HepG2 (cell line): ENCODE measurements around the gene LSMEM2. TPM values are rescaled to one million over a fixed set of nuclear protein-coding genes. Genes with fewer than 3 reads are reported as not detected.

ENCODE experiments used
- GFI1 ChIP-seq: sonication (generic); formaldehyde crosslinking; IDR thresholded peaks from 2 replicates; pipeline ENCODE4 v1.5.0; 2020; ENCODE audit warnings: missing genetic modification reagents, mild to moderate bottlenecking, borderline replicate concordance
- HOXA3 ChIP-seq: sonication (generic); formaldehyde crosslinking; IDR thresholded peaks from 2 replicates; pipeline ENCODE4 v1.5.0; 2020; ENCODE audit warnings: missing genetic modification reagents
- KLF15 ChIP-seq: sonication (generic); formaldehyde crosslinking; IDR thresholded peaks from 2 replicates; pipeline ENCODE4 v1.8.1; 2023; ENCODE audit warnings: borderline replicate concordance, mild to moderate bottlenecking, inconsistent platforms, missing genetic modification reagents, mixed read lengths
- MAX ChIP-seq: IDR thresholded peaks from 2 replicates; pipeline ENCODE4 v1.6.1; 2012; ENCODE audit warnings: inconsistent platforms
- NFYC ChIP-seq: IDR thresholded peaks from 2 replicates; pipeline ENCODE4 v1.6.1; 2016; ENCODE audit warnings: missing genetic modification reagents, missing compliant biosample characterization
- NR2F6 ChIP-seq, 2 experiments: IDR thresholded peaks; 2 replicates each; pipeline ENCODE4 v1.6.1; 2016; ENCODE audit warnings: antibody characterized with exemption in 1 of 2, mild to moderate bottlenecking in 1 of 2
- PCBP1 ChIP-seq: fragments of 200-400 bp; formaldehyde crosslinking; IDR thresholded peaks from 2 replicates; pipeline ENCODE4 v1.6.1; 2017; ENCODE audit warnings: mild to moderate bottlenecking, low read depth, low read length, borderline replicate concordance
- RXRA ChIP-seq: sonication (generic); formaldehyde crosslinking; IDR thresholded peaks from 2 replicates; pipeline ENCODE4 v1.5.1; 2020; ENCODE audit warnings: missing genetic modification reagents
- SMAD9 ChIP-seq: sonication (generic); formaldehyde crosslinking; IDR thresholded peaks from 2 replicates; pipeline ENCODE4 v1.5.1; 2020; ENCODE audit warnings: mild to moderate bottlenecking, missing genetic modification reagents
- SRSF9 ChIP-seq: fragments of 200-400 bp; formaldehyde crosslinking; IDR thresholded peaks from 2 replicates; pipeline ENCODE4 v1.6.1; 2018; ENCODE audit warnings: borderline replicate concordance, mild to moderate bottlenecking, low read depth, low read length; ENCODE audit not compliant: insufficient read depth, poor library complexity, severe bottlenecking
- TGIF2 ChIP-seq: IDR thresholded peaks from 2 replicates; pipeline ENCODE4 v1.6.1; 2016; ENCODE audit warnings: control low read depth, missing compliant biosample characterization
- TRAFD1 ChIP-seq: sonication (generic); formaldehyde crosslinking; IDR thresholded peaks from 2 replicates; pipeline ENCODE4 v1.5.1; 2020; ENCODE audit warnings: missing genetic modification reagents, mild to moderate bottlenecking, borderline replicate concordance
- ZNF138 ChIP-seq: sonication (generic); formaldehyde crosslinking; IDR thresholded peaks from 2 replicates; pipeline ENCODE4 v1.5.0; 2020; ENCODE audit warnings: mild to moderate bottlenecking, low read depth, missing genetic modification reagents
- ZNF335 ChIP-seq: sonication (generic); formaldehyde crosslinking; IDR thresholded peaks from 2 replicates; pipeline ENCODE4 v1.4.0; 2020; ENCODE audit warnings: missing genetic modification reagents
- polyA plus RNA-seq, 8 experiments: library from polyadenylated mRNA; depleted of rRNA in 3 of 8; stranded (reverse) in 7 of 8; unstranded in 1 of 8; fragments of >200 nt; fragmentation: Illumina TruSeq in 4 of 8; extraction: Trizol in 4 of 8; gene quantifications; 2 replicates each; pipeline versions ENCODE4 v1.2.1 to v1.2.3, GENCODE V29; 2011 to 2016; ENCODE audit warnings: low read depth in 4 of 8, missing spikeins in 1 of 8, mixed read lengths in 1 of 8; ENCODE audit not compliant: insufficient read depth in 1 of 8
- total RNA-seq, 5 experiments: library from RNA; depleted of rRNA; stranded (reverse); fragments of >200 nt; fragmentation: Illumina TruSeq; extraction: Trizol; gene quantifications; 2 replicates each; pipeline ENCODE4 v1.2.3, GENCODE V29; 2016; ENCODE audit warnings: low read depth in 1 of 5
- TF ChIP-seq, protein P1 (sequence below): sonication (generic); formaldehyde crosslinking; IDR thresholded peaks from 2 replicates; pipeline ENCODE4 v1.5.1; 2020; ENCODE audit warnings: mild to moderate bottlenecking, missing genetic modification reagents, moderate library complexity
- TF ChIP-seq, protein P2 (sequence below): sonication (generic); formaldehyde crosslinking; IDR thresholded peaks from 2 replicates; pipeline ENCODE4 v1.5.0; 2020; ENCODE audit warnings: mild to moderate bottlenecking, missing genetic modification reagents
- TF ChIP-seq, protein P3 (sequence below): sonication (generic); formaldehyde crosslinking; IDR thresholded peaks from 2 replicates; pipeline ENCODE4 v1.4.0; 2020; ENCODE audit warnings: missing genetic modification reagents, mild to moderate bottlenecking, borderline replicate concordance

LSMEM2 gene
- total and polyA plus RNA-seq, 2 of the 13 experiments (the other 11 are each of a cell fraction or from before 2014, with no cell fraction given) = 0.07 to 0.41 TPM

DNA sequence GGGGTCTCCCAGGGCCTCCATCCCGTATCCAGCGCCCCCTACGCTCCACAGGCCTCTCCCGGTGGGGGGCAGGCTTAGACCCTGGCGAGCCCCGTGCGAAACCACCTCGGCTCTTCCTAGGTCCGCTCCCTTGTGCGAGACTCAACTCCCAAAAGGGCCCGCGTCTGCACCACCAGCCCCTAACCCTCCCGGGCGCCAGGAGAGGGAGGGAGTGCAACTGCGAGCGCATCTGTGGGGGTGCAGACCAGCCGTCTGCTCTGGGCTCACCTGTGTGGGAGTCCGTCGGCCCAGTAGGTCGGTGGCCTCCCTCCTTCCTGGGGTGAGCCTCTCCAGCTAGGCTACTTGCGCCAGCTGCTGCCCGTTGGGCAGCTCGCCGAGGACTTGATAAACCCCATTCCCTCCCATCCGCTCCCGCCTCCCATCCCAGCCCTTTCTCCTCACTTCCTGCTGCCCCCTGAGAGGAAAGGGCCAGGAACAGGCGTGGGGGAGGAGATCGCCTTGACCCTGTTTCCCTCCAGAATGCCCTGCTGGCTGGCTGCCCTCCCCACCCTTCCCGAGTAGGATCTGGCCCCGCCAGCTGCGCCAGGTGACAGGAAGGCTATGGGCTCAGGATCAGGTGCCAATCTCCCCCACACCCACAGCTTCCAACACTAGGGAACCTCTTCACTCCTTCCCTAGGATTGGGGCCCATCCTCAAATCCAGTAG is 43.7 kb downstream of the LSMEM2 start, which contains the start of gene HYAL2 (continued):
- TF ChIP-seq, protein P1, sequence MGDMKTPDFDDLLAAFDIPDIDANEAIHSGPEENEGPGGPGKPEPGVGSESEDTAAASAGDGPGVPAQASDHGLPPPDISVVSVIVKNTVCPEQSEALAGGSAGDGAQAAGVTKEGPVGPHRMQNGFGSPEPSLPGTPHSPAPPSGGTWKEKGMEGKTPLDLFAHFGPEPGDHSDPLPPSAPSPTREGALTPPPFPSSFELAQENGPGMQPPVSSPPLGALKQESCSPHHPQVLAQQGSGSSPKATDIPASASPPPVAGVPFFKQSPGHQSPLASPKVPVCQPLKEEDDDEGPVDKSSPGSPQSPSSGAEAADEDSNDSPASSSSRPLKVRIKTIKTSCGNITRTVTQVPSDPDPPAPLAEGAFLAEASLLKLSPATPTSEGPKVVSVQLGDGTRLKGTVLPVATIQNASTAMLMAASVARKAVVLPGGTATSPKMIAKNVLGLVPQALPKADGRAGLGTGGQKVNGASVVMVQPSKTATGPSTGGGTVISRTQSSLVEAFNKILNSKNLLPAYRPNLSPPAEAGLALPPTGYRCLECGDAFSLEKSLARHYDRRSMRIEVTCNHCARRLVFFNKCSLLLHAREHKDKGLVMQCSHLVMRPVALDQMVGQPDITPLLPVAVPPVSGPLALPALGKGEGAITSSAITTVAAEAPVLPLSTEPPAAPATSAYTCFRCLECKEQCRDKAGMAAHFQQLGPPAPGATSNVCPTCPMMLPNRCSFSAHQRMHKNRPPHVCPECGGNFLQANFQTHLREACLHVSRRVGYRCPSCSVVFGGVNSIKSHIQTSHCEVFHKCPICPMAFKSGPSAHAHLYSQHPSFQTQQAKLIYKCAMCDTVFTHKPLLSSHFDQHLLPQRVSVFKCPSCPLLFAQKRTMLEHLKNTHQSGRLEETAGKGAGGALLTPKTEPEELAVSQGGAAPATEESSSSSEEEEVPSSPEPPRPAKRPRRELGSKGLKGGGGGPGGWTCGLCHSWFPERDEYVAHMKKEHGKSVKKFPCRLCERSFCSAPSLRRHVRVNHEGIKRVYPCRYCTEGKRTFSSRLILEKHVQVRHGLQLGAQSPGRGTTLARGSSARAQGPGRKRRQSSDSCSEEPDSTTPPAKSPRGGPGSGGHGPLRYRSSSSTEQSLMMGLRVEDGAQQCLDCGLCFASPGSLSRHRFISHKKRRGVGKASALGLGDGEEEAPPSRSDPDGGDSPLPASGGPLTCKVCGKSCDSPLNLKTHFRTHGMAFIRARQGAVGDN = peak; percentile 68
- TF ChIP-seq, protein P2, sequence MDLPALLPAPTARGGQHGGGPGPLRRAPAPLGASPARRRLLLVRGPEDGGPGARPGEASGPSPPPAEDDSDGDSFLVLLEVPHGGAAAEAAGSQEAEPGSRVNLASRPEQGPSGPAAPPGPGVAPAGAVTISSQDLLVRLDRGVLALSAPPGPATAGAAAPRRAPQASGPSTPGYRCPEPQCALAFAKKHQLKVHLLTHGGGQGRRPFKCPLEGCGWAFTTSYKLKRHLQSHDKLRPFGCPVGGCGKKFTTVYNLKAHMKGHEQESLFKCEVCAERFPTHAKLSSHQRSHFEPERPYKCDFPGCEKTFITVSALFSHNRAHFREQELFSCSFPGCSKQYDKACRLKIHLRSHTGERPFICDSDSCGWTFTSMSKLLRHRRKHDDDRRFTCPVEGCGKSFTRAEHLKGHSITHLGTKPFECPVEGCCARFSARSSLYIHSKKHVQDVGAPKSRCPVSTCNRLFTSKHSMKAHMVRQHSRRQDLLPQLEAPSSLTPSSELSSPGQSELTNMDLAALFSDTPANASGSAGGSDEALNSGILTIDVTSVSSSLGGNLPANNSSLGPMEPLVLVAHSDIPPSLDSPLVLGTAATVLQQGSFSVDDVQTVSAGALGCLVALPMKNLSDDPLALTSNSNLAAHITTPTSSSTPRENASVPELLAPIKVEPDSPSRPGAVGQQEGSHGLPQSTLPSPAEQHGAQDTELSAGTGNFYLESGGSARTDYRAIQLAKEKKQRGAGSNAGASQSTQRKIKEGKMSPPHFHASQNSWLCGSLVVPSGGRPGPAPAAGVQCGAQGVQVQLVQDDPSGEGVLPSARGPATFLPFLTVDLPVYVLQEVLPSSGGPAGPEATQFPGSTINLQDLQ (CRISPR knock-in tag) = no peak
- no peak for TF ChIP-seq KLF15 (CRISPR knock-in tag)
- TF ChIP-seq RXRA (CRISPR knock-in tag) = no peak
- no peak for TF ChIP-seq ZNF138 (CRISPR knock-in tag)
- 0 out of 2 replicates have a peak, but pooled peaks have one; percentile 2 for TF ChIP-seq TRAFD1
- no peak for TF ChIP-seq NFYC
- TF ChIP-seq SRSF9 = no peak
- no peak for TF ChIP-seq ZNF335 (CRISPR knock-in tag)
- TF ChIP-seq, protein P3, sequence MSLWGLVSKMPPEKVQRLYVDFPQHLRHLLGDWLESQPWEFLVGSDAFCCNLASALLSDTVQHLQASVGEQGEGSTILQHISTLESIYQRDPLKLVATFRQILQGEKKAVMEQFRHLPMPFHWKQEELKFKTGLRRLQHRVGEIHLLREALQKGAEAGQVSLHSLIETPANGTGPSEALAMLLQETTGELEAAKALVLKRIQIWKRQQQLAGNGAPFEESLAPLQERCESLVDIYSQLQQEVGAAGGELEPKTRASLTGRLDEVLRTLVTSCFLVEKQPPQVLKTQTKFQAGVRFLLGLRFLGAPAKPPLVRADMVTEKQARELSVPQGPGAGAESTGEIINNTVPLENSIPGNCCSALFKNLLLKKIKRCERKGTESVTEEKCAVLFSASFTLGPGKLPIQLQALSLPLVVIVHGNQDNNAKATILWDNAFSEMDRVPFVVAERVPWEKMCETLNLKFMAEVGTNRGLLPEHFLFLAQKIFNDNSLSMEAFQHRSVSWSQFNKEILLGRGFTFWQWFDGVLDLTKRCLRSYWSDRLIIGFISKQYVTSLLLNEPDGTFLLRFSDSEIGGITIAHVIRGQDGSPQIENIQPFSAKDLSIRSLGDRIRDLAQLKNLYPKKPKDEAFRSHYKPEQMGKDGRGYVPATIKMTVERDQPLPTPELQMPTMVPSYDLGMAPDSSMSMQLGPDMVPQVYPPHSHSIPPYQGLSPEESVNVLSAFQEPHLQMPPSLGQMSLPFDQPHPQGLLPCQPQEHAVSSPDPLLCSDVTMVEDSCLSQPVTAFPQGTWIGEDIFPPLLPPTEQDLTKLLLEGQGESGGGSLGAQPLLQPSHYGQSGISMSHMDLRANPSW = no peak
- 0 out of 2 replicates have a peak, but pooled peaks have one; percentile 18 for TF ChIP-seq MAX
- no peak for TF ChIP-seq GFI1 (CRISPR knock-in tag)
- 0 out of 2 replicates have a peak, but pooled peaks have one; percentile 9 for TF ChIP-seq NR2F6 (IDR thresholded peaks at IDR 0.05)
- peak; percentile 76 for TF ChIP-seq NR2F6 (CRISPR knock-in tag; IDR thresholded peaks at IDR 0.05)
- TF ChIP-seq HOXA3 = no peak
- TF ChIP-seq TGIF2 (CRISPR knock-in tag) = no peak
- TF ChIP-seq PCBP1 = peak; percentile 85; the same call in 1 of the 2 replicates
- no peak for TF ChIP-seq SMAD9 (CRISPR knock-in tag)
